ENCODE measurements around the gene MACROD2.

Gene MACROD2

GRCh38 chr20:14493408-14493807, 498.1 kb downstream of the MACROD2 start:
- Histone ChIP-seq H3K27me3 (no peaks in the 10 kb centered on the region), H3K4me1 (ENCODE audit: control insufficient read depth in 1 of 2, insufficient read depth in 1 of 2, low read depth in 1 of 2, low read length in 1 of 2) (no peaks in the 10 kb centered on the region), H3K27ac (no peak overlapping the region), H3K36me3 (no peaks in the 10 kb centered on the region), H3K9me3 (no peaks in the 10 kb centered on the region), H3K4me3 (ENCODE audit: low read depth in 1 of 2, low read length in 1 of 2) (no peak overlapping the region)
- TF ChIP-seq CTCF (IDR thresholded peaks at IDR 0.05): no peak

- no peaks in the 10 kb centered on the region for H3K36me3 ChIP-seq
- no peaks in the 10 kb centered on the region for H3K4me1 ChIP-seq (ENCODE audit: control insufficient read depth in 1 of 2, insufficient read depth in 1 of 2, low read depth in 1 of 2, low read length in 1 of 2)
- no peak overlapping the region for H3K27ac ChIP-seq
- no peak overlapping the region for H3K4me3 ChIP-seq (ENCODE audit: low read depth in 1 of 2, low read length in 1 of 2)
- H3K9me3 ChIP-seq: no peaks in the 10 kb centered on the region
- H3K27me3 ChIP-seq: no peaks in the 10 kb centered on the region
- no peak for TF ChIP-seq CTCF (IDR thresholded peaks at IDR 0.05)
These were observed 499.0 kb downstream of the MACROD2 start for GRCh38 chr20:14494355-14494754.

- TF ChIP-seq CTCF (IDR thresholded peaks at IDR 0.05): no peak
- H3K27ac ChIP-seq: no peak overlapping the region
- no peaks in the 10 kb centered on the region for H3K36me3 ChIP-seq
- H3K27me3 ChIP-seq: no peaks in the 10 kb centered on the region
- H3K4me1 ChIP-seq (ENCODE audit: control insufficient read depth in 1 of 2, insufficient read depth in 1 of 2, low read depth in 1 of 2, low read length in 1 of 2): no peaks in the 10 kb centered on the region
- no peak overlapping the region for H3K4me3 ChIP-seq (ENCODE audit: low read depth in 1 of 2, low read length in 1 of 2)
- H3K9me3 ChIP-seq: no peaks in the 10 kb centered on the region
These were observed 499.8 kb downstream of the MACROD2 start for GRCh38 chr20:14495066-14495465.

GRCh38 chr20:14497004-14497403, 501.7 kb downstream of the MACROD2 start:
- no peaks in the 10 kb centered on the region for H3K27me3 ChIP-seq
- H3K4me1 ChIP-seq (ENCODE audit: control insufficient read depth in 1 of 2, insufficient read depth in 1 of 2, low read depth in 1 of 2, low read length in 1 of 2): no peaks in the 10 kb centered on the region
- no peak overlapping the region for H3K27ac ChIP-seq
- TF ChIP-seq CTCF (IDR thresholded peaks at IDR 0.05): no peak
- H3K36me3 ChIP-seq: no peaks in the 10 kb centered on the region
- H3K9me3 ChIP-seq: no peaks in the 10 kb centered on the region
- no peak overlapping the region for H3K4me3 ChIP-seq (ENCODE audit: low read depth in 1 of 2, low read length in 1 of 2)

- no peaks in the 10 kb centered on the region for H3K4me1 ChIP-seq (ENCODE audit: control insufficient read depth in 1 of 2, insufficient read depth in 1 of 2, low read depth in 1 of 2, low read length in 1 of 2)
- H3K27me3 ChIP-seq: no peaks in the 10 kb centered on the region
- H3K27ac ChIP-seq: no peak overlapping the region
- TF ChIP-seq CTCF (IDR thresholded peaks at IDR 0.05): no peak
- H3K4me3 ChIP-seq (ENCODE audit: low read depth in 1 of 2, low read length in 1 of 2): no peak overlapping the region
- no peaks in the 10 kb centered on the region for H3K36me3 ChIP-seq
- no peaks in the 10 kb centered on the region for H3K9me3 ChIP-seq
These were observed 503.5 kb downstream of the MACROD2 start for GRCh38 chr20:14498772-14499171.

GRCh38 chr20:14505476-14505875, 510.2 kb downstream of the MACROD2 start:
- Histone ChIP-seq H3K4me3 (ENCODE audit: low read depth in 1 of 2, low read length in 1 of 2) (no peak overlapping the region), H3K9me3 (no peaks in the 10 kb centered on the region), H3K36me3 (no peaks in the 10 kb centered on the region), H3K27me3 (no peaks in the 10 kb centered on the region), H3K4me1 (ENCODE audit: control insufficient read depth in 1 of 2, insufficient read depth in 1 of 2, low read depth in 1 of 2, low read length in 1 of 2) (no peaks in the 10 kb centered on the region), H3K27ac (no peak overlapping the region)
- TF ChIP-seq CTCF (IDR thresholded peaks at IDR 0.05): no peak
